Ammon's horn (tissue), 1 donor: Measurements from ENCODE around the gene BCL6B.
A peak's percentile ranks its signal among the peaks of the same experiment; 100 is the strongest.
"Not testable (repeated sequence)": the region's sequence is repeated elsewhere in the genome, so short reads cannot be mapped to it uniquely, and the experiment has no call there.

Experiments used
- DNase-seq: peaks from one replicate; pipeline ENCODE4 v3.0.0-alpha.2; 2016; ENCODE audit warnings: low spot score

BCL6B gene

GRCh38 chr17:7022781-7023571 lies at the start of gene BCL6B:
BCL6B (plus strand) TSS chr17:7023050; CDS start chr17:7023672, 622 bp downstream.
- DNase-seq: no peak

- DNase-seq: not testable (repeated sequence)
Measured at GRCh38 chr17:6979440-6979839, 43.4 kb upstream of the BCL6B start.

- DNase-seq: no peak
Measured at GRCh38 chr17:6981426-6981825, 41.4 kb upstream of the BCL6B start.

GRCh38 chr17:6985266-6985665 lies 37.6 kb upstream of the BCL6B start:
- no peak for DNase-seq

GRCh38 chr17:6986676-6987075 lies 36.2 kb upstream of the BCL6B start:
- no peak for DNase-seq

GRCh38 chr17:6989779-6990178 lies 33.1 kb upstream of the BCL6B start:
- no peak for DNase-seq

GRCh38 chr17:6993613-6994056 lies 29.2 kb upstream of the BCL6B start:
- DNase-seq: not testable (repeated sequence)

GRCh38 chr17:6994118-6994598 lies 28.7 kb upstream of the BCL6B start:
- DNase-seq: no peak

GRCh38 chr17:6994666-6995256 lies 28.1 kb upstream of the BCL6B start:
- DNase-seq: no peak

- no peak for DNase-seq
Measured at GRCh38 chr17:6995500-6996255, 27.2 kb upstream of the BCL6B start, which contains the start of gene ALOX12. ALOX12 (plus strand) TSS chr17:6996049; CDS start chr17:6996118, 69 bp downstream.

- DNase-seq: no peak
Measured at GRCh38 chr17:6996256-6997011, 26.4 kb upstream of the BCL6B start.

- no peak for DNase-seq
Measured at GRCh38 chr17:6997171-6997570, 25.7 kb upstream of the BCL6B start.

GRCh38 chr17:6998855-6999508 lies 23.9 kb upstream of the BCL6B start:
- no peak for DNase-seq

- no peak for DNase-seq
Measured at GRCh38 chr17:7001318-7001961, 21.4 kb upstream of the BCL6B start.

- no peak for DNase-seq
Measured at GRCh38 chr17:7002288-7003047, 20.4 kb upstream of the BCL6B start.

GRCh38 chr17:7003745-7004144 lies 19.1 kb upstream of the BCL6B start:
- no peak for DNase-seq

- DNase-seq: peak; percentile 58
Measured at GRCh38 chr17:7004398-7005253, 18.2 kb upstream of the BCL6B start.

- DNase-seq: no peak
Measured at GRCh38 chr17:7005716-7006115, 17.1 kb upstream of the BCL6B start.

- no peak for DNase-seq
Measured at GRCh38 chr17:7007143-7007542, 15.7 kb upstream of the BCL6B start.
